Measurements from ENCODE around the gene CLEC10A.

CLEC10A gene

DNA sequence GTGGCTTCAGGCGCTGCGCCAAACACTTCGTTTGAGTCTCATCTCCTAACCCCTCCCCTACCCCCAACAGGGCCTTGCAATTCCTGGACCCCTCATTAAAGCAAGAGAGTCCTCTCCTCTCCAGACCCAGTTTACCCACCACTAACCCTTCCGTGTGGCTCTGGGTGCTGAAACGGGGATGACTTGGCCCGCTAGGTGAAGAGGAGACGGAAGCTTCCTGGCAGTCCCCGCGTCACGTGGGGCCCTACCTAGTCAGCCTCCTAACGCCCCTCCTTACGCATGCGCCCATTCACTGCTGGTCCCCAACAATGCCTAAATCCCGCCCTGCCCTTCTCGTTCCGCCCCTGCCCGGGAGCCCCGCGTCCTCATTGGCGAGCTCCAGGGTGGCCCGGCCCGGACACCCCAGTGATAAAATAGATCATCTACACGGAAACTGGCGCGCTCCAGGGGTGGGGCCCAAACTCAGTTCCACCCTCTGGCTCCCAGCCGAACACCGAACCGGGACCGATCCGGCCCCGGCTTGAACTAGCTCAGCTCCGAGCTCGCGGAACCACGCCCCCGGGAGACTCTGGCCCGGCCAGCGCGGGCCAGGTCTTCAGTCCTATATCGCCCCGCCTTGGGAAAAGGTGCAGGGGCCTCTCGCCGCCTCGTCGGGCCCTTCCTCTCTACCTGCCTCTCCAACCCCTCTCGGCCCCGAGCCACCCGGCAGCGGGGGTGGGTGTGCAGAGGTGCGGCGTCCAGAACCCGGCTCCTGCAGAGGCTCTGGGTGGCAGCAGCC, 44.3 kb downstream of the CLEC10A start, which contains the start of gene SLC16A13:
Gene SLC16A13, plus strand, starts transcription at position 425 of the 778 bp plus-strand sequence. CDS start 368 bp downstream, outside the sequence.
- peak; percentile 96 for DNase-seq

DNA sequence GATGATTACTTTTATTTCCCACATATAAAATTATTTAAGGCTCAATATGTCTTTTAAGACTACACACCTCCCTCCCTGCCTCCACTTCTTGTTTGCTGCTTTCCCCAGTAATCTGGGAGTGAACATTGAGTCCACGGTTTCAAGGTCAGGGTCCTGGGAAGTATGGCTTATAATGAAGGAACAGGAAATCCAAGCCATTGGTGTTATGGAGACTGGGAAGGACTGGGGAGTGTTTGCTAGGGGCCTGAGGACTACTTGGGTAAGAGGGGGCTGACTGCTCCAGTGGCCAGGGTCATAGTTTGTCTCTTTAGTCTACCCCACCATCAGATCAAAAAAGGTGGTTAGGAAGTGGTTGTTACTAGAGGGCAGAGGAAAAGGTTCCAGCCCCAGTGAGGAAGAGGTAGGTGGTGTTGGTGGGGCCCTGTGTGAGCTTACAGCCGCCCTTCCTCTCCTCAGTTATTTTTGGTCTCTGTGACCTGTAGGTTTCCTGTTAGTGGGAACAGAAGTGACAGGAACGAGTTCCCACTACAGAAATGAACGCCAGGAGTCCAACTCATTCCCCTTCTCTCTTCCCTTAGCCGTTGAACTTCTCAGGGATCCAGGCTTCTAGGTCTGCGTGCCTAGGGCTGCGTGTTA, 45.0 kb downstream of the CLEC10A start:
- no peak for DNase-seq

DNA sequence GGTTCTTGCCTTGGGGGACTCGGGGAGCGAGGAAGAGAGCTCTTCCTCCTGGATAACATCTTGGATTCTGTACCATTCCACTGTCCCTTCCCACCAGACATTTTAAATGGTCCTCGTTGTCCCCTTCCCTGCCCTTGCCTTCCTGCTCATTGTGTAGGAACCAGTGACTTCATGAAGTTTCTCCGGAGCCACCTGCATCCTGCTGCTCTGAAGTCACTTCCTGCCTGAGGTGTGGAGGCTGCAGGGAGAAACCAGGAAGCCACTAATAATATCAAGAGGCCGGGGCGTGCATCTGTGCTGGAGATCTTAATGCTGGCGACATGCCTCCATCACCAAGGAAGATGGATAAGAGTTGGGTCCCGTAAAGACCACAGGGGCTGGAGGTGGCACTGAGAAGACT, 50.4 kb downstream of the CLEC10A start:
- peak; percentile 47 for DNase-seq

DNA sequence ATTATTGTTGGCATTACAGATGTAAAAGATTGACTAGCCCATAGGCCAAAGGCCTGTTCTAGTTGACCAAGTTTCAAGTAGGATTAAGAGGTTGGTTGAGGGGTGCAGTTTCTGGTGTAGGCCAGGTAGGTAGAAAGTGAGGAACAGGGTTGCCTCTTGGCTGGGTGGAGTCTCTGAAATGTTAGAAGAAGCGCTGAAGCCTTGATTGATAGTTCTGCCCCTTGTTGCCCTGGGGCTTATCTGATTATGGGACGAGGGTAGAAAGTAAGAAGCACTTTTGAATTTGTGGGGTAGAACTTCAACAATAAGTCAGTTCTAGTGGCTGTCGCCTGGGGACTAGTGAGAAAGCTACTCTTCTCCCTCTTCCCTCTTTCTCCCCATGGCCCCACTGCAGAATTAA, 51.0 kb downstream of the CLEC10A start:
- DNase-seq: no peak

DNA sequence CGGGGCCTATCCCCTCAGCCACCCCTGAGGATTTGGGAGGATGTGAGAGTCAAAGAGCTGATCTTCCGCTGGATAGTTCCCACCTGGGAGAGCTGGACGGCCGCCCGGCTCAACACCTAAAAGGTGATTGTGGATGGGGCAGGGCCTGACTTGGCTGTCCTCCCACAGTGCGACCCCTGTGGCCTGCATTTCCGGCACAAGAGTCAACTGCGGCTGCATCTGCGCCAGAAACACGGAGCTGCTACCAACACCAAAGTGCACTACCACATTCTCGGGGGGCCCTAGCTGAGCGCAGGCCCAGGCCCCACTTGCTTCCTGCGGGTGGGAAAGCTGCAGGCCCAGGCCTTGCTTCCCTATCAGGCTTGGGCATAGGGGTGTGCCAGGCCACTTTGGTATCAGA, 52.7 kb downstream of the CLEC10A start:
- no peak for DNase-seq

DNA sequence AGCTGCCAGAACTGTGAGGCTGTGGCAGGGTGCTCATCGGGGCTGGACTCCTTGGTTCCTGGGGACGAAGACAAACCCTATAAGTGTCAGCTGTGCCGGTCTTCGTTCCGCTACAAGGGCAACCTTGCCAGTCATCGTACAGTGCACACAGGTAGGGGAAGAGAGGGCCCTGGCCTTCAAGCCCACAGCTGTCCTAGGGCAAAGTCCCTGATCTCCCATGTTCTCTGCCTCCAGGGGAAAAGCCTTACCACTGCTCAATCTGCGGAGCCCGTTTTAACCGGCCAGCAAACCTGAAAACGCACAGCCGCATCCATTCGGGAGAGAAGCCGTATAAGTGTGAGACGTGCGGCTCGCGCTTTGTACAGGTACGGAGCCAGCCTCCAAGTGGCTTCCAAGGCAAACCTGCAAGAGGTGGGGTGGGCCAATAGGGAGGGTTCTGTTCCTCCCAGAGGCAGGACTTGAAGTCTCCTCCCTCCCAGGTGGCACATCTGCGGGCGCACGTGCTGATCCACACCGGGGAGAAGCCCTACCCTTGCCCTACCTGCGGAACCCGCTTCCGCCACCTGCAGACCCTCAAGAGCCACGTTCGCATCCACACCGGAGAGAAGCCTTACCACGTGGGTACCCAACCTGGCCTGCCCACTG, 53.5 kb downstream of the CLEC10A start:
- no peak for DNase-seq

DNA sequence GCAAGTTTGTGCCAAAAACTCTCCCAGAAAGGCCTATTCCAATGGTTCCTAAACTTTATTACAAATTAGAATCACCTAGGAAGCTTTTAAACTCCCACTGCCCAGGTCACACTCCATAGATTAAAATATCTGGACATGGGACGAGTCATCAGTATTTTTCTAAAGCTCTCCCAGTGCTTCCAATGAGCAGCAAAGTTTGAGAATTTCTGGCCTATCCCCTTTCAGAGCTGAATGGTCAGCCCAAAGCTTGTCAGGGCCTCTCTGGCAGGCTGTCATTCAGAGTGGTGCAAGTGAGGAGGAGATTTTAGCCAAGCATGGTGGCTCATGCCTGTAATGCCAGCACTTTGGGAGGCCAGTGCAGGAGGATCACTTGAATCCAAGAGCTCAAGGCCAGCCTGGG, 54.8 kb downstream of the CLEC10A start:
- DNase-seq: no peak
